HG03045 (cell line): ENCODE data around the gene MAPK10.
"Not testable (repeated sequence)": the region's sequence is repeated elsewhere in the genome, so short reads cannot be mapped to it uniquely, and the experiment has no call there.

Experiments
- ATAC-seq: cut with Tn5 transposase; IDR thresholded peaks from one replicate; pipeline ENCODE4 v1.9.1; 2021; ENCODE audit warnings: mild to moderate bottlenecking, moderate library complexity; ENCODE audit not compliant: unreplicated experiment

Gene MAPK10

GRCh38 chr4:86344127-86344526, 15.7 kb downstream of the MAPK10 start:
- ATAC-seq = no peak

DNA sequence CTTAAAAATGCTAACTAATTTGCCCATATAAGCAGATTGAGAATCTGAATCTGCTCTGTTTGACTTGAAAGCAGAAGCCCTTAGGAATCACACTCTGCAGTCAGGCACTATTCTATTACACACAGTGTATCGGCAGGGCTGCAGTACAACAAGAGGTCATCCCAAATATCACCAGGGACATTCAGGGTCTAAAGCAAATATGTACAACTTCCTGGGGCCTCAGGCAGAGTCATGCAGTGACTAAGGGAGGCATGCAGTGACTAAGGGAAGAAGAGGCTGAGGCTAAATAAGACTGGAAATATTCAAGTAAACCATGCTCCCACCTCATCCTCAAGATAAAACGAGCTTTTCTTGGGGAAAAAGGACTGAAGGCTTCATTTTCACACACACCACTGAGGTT, 20.9 kb downstream of the MAPK10 start:
- no peak for ATAC-seq

- no peak for ATAC-seq
These were observed 21.3 kb downstream of the MAPK10 start for GRCh38 chr4:86338521-86338920.

DNA sequence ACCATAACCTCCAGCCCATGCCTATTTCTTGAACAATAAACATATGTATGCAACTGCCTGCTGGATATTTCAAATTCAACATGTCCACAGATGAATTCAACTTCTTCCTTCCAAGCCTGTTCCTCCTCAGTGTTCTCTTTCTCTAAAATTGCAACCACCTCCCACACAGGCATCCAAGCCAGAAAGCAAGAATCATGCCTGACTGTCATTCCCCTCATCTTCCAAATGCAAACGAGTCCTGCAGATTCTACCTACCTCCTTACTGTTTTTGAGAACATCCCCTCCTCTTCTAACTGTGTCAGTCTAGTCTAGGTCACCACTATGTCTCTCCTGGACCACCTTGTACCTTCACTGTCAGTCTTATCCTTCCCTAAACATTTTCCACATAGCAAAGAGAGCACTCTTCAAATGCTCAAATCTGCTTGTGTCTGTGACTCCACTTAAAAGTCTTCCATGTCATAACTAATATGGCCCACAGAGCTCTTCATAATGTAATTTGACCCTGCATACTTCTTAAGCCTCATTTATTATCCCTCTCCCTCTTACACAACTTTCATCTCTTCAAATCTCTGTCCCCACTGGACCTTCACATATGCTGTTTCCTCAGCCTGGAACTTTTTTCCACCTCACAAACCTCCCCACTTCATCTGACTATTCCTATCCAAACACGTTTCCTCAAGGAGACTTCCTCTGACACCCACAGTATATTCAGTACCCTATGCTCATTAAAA, 25.7 kb downstream of the MAPK10 start:
- no peak for ATAC-seq

- ATAC-seq = no peak
These were observed 26.6 kb downstream of the MAPK10 start for GRCh38 chr4:86333236-86333635.

GRCh38 chr4:86330961-86331742, 28.7 kb downstream of the MAPK10 start:
- ATAC-seq = no peak

GRCh38 chr4:86330411-86330810, 29.4 kb downstream of the MAPK10 start:
- not testable (repeated sequence) for ATAC-seq

DNA sequence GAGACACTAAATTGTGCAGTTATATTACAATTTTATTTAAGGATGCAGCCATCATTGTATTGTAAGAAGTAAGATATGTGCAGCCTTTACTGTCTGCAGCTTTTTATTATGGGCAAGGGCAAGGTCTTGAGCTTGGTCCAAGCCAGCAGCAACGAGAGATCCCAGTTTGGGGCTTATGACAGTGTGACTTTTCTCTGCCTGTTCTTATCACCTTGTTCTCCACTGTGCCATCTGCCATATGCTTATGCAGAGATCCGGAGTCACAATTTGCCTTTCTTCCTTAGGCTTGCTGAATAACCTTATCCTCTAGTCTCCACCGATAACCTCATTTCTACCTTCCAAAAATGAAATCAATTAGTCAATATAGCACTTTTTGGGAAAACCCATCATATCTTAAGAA, 30.4 kb downstream of the MAPK10 start:
- no peak for ATAC-seq

- ATAC-seq = no peak
These were observed 33.5 kb downstream of the MAPK10 start for GRCh38 chr4:86326400-86326799.

DNA sequence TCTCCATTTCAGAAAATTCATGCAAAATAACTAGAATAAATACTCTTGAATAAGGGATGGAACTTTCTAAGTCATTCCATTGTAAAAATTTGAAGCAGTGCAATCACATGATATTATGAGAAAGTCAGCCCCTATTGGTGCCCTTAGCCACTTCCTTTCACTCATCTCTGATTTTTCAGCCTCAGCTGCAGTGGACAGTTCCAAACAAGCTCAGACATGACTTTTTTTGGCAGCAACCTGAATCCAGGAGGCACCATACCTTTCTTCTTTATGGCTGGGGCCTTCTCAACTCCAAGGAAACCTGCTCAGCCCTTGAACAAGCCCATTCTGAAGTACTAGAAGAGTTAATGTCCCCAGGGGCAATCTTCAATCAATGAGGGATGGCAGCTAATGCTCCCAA, 40.5 kb downstream of the MAPK10 start:
- no peak for ATAC-seq

DNA sequence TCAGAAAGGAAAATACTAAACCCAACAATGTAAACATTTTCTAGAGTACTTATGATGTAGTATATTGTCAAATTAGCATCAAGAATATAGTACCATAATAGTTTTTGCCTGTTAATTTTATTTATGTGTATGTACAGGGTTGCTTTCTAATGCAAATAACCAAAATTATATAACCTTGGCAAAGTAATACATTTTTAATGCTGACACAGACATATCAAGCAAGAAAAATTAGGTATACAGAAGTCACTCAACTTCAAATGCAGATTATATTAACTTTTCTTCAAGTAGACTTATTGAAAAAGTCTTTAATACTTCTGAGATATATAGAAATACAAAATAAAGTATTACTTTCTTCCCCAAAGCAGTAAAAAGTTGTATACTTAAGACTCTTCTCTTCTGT, 44.3 kb downstream of the MAPK10 start:
- ATAC-seq = no peak

GRCh38 chr4:86313656-86314055, 46.2 kb downstream of the MAPK10 start:
- no peak for ATAC-seq

DNA sequence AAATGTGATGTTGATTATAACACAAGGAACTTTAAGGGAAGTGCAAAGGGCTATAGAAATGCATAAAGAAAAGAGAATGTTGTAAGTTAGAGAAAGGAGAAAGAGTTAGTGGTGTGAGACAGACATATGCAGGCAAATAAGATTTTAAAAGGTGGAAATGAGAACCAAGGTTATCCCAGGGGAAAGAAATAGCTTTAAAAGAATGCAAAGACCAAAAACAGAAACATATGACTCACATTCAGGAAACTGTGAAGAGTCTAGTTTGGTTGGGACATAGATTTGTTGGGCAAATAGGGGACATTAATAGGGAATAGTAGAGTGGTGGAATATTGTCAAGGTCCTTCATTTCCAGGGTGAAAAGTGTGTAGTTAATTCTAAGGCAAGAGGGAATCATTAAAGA, 52.4 kb downstream of the MAPK10 start:
- no peak for ATAC-seq

- ATAC-seq = no peak
These were observed 53.0 kb downstream of the MAPK10 start for GRCh38 chr4:86306816-86307215.

GRCh38 chr4:86302830-86303229, 57.0 kb downstream of the MAPK10 start:
- ATAC-seq = no peak

GRCh38 chr4:86302251-86302650, 57.6 kb downstream of the MAPK10 start:
- no peak for ATAC-seq

- no peak for ATAC-seq
These were observed 59.3 kb downstream of the MAPK10 start for GRCh38 chr4:86300516-86300915.

- ATAC-seq = no peak
These were observed 63.0 kb downstream of the MAPK10 start for GRCh38 chr4:86296865-86297264.

GRCh38 chr4:86294883-86295282, 65.0 kb downstream of the MAPK10 start:
- ATAC-seq = no peak

DNA sequence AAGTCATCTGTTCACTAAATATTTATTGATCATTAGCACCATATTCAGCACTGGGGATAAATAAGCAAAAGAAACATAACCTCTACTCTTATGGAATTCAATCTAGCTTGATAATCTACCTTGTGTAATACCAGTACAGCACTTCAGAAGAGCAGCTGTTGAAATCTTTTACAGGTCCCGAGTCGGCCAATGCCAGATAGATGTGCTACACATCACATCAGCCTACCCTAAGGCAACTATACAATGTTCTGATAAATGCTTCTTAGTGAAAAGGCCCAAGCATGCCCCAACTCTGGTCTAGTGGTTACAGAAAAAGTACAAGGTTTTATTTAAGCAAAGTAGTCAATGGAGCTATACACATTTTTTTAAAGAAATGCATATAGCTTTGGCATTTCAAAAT, 68.7 kb downstream of the MAPK10 start:
- ATAC-seq = no peak

- ATAC-seq = no peak
These were observed 73.1 kb downstream of the MAPK10 start for GRCh38 chr4:86286726-86287125.

GRCh38 chr4:86283371-86283770, 76.5 kb downstream of the MAPK10 start:
- ATAC-seq = no peak
